CD4-positive, alpha-beta T cell treated with Interleukin-12 subunit alpha and Interleukin-12 subunit beta, for 1 hour (primary cell): ENCODE measurements around the gene PLXNB2.

Source experiments
- DNase-seq: peaks from one replicate; pipeline ENCODE4 v3.0.0-alpha.2; 2020

PLXNB2 gene

DNA sequence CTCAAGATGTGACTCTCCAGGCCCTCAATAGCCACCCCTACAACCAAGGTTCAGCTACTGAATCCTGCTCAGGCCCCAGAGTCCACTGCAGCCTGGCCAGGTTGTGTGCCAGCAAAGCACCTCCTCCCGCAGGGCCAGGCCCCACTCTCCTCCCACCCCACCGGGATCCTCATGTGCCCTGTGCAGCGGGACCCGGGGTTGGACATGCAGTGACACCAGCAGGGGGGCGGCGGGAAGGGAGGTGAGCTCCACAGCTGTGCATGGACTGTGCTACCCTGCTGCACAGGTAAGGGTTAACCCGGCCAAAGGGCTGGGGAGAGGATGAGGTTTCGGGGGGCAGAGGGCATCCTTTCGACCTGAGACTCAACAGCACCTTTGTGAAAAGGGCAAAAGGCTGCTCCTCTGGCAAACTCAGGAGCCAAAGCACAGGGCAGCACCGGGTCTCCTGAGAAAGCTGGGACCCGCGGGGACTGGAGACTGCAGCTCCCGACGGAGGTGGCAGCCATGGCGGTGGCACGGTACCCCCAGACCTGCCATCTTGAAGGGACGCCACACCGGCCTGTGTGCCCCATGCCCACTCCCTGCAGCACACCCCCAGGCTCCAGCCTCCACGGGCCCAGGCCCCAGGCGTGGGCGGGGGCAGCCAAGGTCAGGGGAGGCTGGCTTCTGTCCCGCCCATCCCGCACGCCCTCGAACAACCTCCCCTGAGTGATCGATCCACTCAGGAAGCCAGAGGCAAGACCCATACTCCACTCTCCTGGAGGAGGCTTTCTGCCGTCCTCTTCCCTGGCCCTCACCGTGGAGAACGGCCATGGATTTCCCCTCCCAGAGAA lies 10.6 kb downstream of the PLXNB2 start:
- no peak for DNase-seq

DNA sequence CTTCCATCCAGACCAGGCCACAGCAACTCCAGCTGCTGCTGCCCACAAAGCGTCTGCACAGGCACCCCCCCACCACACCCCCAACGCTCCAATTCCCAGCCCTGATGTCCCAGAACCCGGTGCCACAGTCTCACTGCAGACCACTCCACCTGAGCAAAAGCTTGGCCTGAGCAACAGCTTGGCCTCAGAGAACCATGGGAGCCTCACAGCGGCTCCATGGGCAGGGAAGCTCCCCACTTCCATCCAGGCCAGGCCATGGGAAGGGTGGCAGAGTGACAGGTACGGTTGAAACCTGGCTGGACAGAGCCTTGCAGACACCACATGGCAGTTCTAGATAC lies 13.2 kb downstream of the PLXNB2 start:
- DNase-seq: no peak

DNA sequence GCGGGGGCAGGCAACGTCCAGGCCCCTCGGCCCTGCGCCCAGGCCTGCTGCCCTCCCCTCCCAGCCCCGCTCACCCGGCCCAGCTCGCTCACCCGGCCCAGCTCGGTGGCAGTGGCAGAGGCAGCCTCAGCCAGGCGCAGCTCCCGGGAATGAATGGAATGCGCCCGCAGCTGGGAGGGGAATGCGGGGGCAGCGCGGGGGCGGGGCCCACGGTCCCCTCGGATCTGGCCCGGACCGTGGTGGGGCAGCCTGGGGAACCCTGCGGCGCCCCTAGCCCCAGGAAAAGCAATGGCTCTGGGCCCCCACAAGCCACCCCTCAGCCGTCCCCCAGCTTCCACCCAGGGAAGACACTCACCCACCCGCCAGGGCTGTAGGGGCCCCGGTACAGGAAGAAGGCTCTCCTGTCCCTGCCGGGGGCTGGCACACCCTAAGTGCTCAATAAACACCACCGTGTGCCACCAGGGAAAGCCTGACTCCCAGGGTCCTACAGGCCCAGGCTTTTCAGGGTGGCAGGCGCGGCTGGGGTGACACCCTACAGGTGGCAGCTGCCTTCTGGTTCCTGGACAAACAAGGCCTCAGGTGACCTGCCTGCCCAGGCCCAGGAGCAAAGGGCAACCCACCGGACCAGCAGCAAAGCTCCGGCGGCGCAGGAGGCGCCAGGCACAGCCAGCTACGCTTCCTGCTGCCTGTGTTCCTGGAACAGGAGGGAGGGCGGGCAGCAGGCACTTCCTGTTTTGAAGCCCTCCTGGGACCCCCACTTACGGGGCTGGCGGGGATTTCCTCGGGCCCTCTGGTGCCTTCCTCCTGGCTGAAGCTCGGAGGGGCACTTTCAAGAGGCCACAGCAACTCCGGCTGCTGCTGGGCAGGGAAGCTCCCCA lies 13.8 kb downstream of the PLXNB2 start:
- no peak for DNase-seq

DNA sequence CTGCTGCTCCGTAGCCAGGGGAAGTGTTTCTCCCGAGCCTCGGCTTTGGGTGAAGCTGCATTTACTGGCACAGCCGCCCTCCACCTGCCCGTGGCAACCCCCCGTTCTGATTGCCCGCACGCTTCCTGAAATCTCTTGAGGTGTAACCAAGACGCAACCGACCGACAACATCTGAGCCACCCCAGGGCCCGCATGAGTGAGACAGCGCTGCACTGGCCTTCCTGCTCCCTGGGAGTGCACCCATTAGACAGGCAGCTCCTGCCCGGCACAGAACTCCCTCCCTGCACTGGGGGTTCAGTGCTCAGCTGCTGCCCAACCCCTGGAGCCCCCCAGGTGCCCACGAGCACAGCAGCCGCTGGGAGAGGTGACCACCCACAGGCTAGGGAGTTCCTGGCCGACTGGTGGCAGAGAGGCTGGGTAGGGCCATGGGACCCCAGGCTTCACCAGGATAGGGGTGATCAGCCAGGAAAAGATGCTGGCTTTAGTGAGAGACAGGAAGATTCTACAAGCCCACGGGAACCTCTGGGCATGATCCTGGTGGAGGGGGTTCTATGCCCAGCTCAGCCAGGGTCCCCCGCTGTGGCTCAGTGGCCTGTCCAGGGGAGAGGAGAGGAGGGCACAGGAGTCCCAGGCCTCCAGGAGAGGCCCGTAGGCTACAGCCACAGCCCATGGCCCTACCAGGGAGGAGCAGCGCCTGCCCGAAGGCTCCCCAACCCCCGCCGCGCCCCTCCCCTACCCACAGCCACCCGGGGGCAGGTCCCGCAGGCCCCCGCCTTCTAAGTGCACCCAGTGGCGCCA lies 14.6 kb downstream of the PLXNB2 start:
- DNase-seq: no peak

DNA sequence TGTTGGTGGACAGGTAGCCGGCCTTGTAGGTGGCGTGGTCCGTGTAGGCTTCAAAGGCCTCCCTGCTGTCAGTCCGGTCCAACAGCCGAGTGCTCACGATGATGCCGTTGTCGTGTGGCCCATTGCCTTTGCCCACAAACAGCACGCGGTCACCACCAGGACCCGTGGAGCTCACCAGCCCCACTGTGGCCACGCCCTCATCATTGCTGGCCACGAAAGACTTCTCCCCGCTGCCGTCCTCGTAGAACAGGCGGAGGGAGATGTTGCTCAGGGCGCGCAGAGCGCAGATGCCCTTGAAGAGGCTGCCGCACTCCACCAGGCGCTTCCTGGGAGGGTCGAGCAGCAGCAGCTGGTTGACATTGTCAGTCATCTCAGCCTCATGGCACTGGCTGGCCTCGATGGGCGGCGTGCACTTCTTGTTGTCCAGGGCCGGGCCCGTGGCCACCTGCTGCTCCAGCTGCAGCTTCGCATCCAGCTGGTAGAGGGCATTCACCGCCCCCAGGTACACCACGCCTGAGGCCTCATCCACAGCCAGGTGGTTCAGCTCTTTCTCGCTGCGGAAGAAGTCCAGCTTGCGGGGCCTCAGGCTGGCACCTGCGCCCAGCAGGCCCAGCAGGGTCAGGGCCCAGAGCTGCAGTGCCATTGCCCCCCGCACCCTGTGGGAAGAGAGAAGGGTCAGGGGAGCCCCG lies 17.4 kb downstream of the PLXNB2 start:
- no peak for DNase-seq

DNA sequence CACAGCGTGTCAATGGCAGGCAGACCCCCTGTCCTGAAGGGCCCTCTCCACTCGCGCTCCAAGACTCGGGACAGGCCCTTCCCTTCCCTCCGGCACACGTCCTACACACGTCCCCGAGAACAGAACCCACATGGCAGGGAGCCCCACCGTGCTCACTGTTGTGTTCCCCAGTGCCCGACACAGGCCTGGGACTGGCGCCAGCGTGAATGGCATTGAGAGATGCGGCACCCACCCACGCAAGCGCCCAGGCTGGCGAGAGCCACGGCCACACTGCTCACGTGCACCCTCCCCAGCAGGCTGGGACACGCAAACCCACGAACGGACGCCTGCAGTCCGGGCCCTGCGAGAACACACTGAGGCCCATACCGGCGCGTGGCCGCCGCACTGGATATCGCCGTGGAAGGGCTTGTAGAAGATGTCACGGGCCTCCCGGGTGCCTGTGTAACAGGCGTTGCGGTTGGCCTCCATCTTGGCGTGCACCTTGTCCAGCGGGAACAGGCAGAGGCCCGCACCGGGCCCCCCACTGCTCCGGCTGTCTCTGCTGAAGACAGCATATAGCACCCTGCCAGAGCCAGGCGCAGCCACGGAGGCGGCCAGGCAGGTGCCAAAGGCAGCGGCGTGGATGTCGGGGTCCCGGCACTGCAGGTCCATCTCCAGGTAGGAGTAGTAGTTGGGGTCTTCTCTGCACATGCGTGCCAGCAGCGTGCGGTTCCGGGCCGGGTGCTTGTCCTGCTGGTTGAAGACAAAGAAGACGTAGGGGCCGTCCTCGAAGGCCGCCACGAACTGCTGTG lies 18.1 kb downstream of the PLXNB2 start:
- no peak for DNase-seq

DNA sequence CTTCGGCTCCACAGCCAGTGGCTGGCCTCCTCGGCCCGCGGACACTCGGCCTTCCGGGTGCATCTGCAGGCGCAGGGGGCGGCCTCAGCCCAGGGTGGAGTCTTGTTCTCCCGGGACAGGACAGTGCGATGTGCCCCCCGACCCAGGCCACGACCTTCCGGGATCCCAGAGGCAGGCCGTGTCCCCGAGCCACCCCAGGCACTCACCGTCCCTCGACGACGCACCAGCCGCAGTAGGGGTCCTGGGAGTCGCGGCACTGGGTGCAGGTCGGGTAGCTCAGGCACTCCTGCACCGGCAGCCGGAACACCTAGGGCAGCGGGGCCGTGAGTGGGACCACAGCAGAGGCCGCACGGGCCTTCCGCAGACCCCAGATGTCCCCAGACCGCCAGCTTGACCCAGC lies 19.7 kb downstream of the PLXNB2 start:
- DNase-seq: no peak

DNA sequence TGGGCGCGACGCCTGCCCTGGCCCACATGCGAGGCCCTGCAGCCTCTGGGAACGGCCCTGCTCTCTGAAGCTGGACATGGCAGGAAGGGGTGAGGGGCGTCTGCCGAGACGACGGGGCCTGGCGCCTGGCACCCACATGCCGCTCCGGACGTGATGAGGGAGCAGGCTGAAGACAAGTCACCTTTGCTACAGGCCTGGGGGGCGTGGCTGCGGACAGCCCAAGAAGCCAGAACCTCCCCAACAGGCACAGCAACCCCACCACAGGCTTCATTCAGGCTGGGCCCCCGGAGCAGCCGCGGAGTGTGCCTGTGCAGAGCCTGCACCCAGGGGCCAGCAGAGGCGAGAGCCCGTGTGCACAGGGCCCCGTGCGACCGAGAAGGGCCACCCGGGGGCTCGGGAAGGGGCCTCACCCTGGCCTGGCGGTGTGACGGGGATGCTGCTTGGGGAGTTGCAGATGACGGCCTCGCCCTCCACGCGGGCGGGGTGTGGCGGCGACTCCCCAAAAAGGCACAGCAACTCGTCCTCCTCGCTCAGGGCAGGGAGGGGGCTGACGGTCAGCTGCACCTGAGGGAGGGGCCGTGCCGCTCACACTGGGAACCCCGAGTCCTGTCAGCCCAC lies 20.6 kb downstream of the PLXNB2 start:
- DNase-seq: no peak

DNA sequence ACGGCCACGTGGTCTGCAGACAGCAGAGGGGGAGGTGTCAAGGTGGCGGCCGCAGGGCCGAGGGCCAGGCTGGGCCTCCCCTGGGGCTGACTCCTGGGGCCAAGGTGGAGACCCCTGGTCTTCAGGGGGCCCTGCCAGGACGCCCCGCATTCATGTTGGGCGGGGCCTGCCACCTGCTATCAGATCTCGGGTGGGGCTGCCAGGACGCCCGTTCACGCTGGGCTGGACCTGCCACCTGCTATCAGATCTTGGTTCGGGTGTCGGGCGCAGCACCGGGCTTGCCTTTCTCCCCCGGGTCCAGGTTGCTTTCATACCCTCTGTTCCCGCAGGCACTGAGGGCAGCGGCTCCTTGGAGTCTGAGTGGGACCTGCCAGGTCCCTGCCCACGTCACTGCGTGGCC lies 21.2 kb downstream of the PLXNB2 start:
- DNase-seq: no peak

DNA sequence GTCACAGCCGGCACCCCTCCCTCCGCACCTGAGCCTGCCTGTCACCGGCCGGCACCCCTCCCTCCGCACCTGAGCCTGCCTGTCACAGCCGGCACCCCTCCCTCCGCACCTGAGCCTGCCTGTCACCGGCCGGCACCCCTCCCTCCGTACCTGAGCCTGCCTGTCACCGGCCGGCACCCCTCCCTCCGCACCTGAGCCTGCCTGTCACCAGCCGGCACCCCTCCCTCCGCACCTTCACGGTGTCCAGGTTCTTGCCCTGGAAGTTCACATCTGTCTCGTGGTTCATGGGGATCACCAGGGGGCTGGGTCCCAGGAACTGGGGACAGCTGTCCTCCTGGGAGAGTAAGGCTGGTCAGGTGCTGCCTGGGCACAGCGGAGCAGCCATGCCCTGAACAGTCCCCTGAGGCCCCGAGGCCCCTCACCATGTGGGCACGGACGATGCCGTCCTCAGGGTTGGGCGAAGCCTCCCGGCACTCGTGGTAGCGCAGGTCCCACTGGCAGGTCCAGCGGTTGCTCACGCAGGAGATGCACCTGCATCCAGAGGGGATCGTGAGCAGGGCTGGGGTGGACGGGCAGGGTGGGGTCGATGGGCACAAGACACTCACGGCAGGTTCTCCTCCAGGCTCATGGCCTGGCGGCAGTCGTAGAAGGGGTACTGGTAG lies 21.7 kb downstream of the PLXNB2 start:
- DNase-seq: no peak

DNA sequence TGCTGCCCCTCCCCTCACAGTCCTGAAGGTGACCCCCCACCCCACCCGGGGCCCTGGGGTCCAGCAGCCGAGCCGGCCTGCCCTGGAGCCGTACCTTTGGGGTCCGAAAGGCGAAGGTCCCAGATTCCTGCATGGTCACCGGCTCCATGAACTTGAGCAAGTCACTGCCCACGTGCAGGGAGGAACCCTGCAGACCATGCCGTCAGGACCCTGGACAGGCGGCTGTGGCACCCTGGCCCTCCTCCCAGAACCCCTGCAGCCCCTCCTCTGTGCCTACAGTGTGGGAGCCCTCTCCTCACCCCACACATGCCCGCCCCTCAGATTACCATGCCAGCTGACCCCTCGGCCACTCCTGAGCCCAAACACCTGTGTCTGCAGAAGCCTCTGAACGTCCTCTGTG lies 23.0 kb downstream of the PLXNB2 start:
- DNase-seq: no peak

DNA sequence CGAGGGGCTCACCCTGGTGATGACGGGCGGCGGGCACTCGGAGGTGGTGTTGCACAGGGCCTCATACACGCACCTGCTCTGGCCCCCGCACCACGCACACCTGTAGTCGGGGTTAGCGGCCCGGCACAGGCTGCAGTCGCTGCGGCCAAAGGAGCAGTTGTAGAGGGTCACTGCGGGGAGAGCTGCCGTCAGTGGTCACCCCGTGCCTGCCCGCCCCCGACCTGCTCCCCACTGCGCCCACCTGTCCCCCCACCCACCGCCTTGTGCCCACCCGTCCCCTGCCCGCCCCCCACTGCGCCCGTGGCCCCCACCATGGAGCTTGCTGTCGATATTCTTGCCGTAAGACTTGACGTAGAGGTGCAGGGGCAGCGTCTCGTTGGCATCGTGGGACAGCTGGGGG lies 23.6 kb downstream of the PLXNB2 start:
- DNase-seq: no peak

DNA sequence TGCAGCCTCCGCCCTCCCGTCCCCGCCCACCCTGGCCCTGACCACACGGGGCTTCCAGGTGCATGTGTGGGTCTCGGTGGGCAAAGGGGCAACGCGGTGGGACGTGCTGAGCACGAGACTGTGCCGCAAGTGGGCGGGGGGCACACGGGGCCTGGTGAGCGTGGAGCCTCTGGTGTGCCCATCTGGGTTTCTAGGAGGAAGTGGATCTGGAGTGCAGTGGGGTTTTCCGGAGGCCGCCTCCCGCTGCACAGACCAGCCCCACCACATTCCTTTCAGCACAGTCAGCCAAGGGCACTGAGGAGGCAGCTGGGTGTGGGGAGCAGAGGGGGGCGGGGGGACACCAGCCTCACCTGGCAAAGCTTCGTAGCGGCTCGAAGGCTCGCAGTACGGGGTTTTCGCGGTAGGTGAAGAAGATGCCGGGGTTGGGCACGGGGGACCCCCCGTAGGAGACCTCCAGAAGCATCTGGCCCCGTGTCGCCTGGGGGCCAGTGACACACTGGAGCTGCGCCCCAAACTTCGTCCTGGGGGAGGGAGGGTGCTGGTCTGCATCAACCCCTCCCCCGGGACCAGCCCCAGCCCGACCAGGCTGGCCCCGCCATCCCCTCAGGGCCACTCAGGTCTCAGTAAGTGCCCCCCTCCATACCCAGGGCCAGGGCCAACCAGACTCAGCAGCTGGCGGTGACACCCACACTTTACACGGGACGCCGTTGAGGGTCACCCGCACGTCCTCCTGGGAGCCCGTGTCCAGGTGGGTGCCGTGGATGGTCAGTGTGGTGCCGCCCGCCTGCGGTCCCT lies 24.9 kb downstream of the PLXNB2 start:
- no peak for DNase-seq

DNA sequence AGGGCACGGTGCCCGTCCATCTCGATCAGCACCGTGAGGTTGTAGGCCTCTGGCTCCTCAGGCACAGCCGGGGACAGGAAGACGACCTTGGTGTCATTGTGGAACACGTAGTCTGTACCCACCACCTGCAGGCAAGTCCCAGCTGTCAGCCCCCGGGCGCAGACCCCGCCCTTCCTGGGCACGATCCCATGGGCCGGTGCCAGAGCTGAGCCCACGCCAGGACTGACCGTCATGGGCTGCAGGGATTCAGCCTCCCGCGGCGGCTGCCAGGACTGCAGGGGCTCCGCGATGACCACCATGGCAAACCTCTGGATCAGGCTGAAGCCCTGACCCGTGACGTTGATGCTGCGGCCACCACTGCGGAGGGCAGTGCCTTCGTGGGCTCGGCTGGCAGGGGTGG lies 25.5 kb downstream of the PLXNB2 start:
- no peak for DNase-seq

DNA sequence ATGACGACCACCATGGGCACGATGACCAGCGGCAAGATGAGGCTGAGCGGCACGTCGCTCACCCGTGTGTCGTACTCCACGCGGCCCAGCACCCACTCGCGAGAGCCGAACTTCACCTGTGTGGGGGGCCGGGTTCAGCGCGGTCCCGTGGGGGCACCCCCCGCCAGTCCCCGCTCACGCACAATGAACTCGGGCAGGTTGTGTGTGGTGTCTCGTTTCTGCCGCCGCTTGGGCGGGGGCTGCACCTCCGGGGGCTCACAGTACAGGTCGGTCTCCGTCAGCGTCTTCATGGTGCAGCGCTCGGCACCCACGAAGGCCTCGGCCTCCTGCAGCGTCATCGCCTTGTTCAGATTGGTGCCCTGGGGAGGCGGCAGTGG lies 26.1 kb downstream of the PLXNB2 start:
- DNase-seq: no peak

DNA sequence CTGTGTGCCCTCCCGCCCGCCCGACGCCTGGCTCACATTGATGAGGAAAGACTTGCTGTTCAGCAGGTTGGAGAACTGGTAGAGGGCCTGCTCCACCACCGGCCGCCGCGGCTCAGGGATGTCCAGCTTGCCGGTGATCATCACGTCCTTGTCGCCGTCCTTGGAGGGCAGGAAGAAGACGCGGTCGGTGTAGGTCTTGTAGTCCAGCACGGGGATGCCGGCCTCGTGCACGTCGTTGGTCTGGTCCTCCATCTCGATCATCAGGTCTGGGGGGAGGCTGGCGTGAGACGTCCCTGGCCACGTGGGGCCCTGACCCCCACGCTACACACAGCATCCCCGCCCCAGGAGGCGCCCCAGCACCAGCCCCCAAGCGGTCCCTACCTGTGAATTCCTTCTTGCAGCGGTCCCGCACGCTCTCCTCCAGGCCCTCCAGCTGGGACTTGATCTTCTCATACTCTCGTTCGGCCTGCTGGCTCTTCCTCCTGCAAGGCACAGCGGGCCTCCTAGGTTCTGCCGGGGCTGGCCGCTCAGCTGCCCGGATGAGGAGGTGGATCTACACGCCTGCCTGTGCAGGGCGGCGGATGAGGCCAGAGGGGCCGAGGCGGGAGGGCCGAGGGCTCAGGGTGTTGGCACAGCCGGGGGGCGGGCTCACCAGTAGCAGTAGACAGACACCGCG lies 26.6 kb downstream of the PLXNB2 start:
- no peak for DNase-seq

DNA sequence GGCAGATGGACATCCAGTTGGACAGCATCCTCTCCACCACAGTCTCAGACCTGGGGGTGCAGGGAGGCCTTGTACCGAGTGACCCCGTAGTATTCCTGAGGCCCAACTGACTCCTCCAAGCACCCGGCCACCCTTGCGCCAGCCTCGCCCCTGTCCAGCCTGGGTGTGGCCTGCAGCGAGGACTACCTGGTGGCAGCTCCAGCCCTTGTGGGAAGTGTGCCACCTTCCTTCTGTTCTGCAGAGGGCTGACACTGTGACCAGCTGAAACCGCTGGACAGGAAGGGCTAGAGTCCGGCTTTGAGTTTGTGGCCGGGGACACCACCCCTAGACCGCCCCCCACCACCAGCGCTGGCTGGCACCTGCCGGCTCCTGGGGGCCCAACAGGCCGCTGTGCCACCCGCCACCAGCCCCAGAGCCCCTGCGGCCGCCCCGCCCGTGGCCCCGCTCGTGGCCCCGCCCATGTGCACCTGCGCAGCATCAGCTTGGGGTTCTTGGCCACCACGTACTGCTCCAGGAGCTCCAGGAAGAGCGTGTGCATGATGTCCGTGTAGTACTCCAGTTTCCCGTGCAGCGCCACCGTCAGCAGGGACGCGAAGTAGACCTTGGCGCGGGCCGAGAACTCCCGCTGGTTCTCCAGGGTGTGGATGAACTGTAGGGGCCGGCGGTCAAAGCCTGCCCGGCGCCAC lies 27.3 kb downstream of the PLXNB2 start:
- no peak for DNase-seq

DNA sequence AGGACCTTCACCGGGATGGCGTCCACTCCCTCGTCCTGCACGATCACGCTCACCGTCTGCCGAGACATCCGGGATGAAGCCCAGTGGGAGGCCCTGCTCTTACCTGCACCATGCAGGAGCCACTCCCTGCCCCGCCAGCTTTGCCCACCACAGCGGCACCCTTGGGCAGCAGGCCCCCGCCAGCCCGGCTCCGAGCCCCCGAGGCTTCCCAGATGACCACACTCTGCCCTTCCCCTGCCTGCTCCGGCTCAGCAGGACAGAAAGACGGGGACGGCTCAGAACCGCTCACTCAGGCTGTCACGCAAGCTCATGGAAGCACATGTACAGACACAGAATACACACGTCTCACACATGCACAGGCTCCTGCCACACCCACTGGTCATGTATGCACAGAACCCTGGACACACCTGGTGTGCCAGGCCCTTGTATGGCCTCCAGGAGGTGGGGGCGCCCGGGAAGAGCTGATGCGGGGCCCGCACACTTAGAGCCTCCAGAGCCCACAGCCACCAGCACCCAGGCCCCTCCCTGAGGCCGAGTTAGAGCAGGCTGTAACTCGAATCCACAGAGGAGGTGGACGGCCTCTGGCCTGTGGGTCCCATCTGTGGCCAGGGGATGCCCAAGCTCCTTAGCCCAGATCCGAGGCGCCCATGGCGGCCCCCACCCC lies 28.4 kb downstream of the PLXNB2 start:
- no peak for DNase-seq
